Activated CD8-positive, alpha-beta memory T cell treated with anti-CD3 and anti-CD28 coated beads, Interleukin-2, amount 50 U/mL, for 24 hours (primary cell): Measurements from ENCODE around the gene BRSK1.

Source experiments
- DNase-seq: peaks from one replicate; pipeline ENCODE4 v3.0.0-alpha.2; 2020; ENCODE audit errors: extremely low read depth

Gene BRSK1

DNA sequence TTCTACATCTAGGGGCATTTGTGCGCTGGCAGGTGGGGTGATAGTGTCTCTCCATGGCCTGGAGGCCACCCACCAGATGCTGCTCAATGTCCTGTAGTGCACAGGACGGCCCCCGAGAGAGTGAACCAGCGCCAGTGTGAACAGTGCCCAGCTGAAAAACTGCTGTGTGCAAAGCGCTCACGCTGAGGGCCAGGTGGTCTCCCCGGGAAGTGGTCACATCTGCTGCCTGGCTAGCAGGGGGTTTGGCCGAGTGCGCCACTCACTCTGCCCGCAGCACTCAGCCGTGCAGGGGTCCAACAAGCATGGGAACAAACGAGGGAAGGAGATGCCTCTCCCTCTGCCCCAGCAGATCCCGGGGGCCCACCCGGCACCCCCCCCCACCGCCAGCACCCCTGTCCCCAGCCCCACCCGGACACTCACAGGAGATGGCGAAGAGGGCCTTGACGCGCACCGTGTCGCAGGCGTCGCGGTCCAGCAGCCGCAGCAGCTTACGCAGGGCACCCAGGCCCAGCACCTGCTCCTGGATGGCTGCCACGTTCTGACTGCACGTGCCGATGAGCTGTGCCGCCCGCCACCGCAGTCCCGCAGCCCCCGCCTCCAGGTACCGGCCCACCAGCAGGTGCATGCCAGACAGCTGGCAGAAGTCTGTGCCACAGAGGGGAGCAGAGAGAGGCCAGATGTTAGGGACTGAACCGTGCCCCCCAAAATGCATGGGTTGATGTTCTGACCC, 9.7 kb upstream of the BRSK1 start:
- DNase-seq: no peak

DNA sequence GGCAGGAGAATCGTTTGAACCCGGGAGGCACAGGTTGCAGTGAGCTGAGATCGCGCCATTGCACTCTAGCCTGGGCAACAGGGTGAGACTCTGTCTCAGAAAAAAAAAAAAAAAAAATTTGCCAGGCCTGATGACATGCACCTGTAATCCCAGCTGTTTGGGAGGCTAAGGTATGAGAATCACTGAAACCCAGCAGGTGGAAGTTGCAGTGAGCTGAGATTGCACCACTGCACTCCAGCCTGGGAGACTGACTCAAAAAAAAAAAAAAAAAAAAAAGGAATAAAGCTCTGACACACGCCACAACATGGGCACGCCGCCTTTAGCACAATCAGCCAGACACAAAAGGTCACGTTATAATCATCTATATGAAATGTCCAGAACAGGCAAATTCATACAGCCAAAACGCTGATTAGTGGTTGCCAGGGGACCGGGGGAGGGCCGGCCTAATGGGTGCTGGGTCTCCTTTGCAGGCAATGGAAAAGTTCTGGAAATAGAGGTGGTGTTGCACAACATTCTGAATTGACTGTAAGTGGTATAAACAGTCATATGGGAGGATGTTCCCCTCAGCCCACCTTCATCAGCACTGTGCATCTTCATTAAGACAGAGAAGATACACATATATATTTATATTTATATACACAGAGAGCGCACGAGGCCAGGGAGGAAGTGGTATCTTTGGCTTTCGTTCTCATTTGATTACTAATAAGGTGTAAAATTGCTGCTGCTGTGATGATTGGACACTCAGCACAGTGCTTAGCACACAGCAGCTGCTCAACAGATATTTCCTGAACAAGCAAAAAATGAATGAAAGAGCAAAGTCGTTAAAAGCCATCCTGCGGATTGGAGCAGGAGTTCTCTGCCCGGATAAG, 7.7 kb upstream of the BRSK1 start:
- DNase-seq: no peak

DNA sequence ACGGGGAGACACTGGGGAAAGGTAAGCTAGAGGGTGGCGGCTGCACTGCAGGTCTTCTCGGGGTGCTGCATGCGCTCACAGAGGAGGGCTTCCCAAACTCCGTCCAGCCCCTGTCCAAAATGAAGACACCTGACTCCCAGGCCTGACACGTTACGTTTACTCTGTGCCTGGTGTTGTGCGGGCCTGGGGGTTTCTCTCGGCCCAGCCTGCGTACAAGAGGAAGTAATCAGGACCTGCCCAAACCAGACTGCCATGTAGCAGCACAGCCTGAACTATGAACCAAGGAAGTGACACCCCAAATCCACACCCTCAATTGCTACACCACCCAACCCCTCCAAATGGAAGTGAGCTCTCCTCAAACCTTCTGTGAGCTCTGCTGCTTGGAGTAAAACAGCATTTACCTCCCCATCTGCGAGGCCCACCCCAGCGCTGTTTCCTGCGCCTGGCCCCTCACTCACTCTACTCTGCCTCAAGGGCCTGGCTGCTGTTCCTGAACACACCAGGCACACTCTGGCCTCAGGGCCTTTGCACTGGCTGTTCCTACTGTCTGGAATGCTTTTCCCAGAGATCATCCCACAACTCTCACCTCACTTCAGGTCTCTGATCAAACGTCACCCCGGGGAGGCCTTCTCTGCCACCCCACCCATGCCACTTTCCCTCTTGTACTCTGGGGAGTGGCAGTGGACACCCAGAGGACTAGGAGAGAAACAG, 6.9 kb upstream of the BRSK1 start:
- no peak for DNase-seq

DNA sequence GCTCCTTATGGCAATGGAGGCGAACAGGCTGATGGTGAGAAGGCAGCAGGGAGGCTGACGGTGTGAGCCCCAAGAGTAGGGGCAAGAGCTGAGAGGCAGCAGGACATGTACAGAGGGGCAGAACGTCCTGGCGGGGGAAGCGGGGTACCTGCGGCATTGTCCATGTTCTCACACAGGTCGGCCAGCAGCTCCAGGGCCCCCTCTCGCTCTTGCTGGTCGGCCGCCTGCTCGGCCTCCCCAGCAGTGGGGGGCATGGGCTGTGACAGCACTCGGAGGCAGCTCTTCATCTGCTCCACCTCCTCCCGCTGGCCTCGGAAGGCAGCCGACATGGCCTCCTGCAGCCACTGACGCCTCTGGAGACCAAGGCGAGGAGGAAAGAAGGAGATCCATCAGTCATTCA, 6.3 kb upstream of the BRSK1 start:
- no peak for DNase-seq

DNA sequence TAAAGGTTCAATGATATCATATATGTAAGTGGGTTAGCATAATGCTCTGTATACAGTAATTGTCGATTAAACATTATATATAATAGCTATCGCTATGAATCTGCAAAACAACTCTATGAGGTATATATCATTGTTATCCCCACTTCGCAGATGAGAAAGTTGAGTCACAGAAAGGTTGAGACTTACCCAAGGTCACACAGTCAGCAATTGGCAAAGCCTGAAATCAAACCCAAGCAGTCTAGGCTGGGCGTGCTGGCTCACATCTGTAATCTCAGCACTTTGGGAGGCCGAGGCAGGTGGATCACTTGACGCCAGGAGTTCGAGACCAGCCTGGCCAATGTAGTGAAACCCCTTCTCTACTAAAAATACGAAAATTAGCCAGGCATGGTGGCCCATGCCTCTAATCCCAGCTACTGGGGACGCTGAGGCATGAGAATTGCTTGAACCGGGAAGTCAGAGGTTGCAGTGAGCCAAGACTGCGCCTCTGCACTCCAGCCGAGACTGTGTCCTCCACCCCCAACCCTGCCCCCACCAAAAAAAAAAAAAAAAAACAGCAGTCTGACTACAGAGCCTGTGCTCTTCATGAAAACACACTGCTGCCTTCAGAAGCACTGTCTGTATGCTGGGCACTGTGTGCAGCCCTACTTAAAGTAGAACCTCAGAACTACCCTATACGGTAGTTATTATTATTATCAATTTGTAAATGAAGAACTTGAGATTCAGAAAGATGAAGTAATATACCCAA, 5.2 kb upstream of the BRSK1 start:
- no peak for DNase-seq

DNA sequence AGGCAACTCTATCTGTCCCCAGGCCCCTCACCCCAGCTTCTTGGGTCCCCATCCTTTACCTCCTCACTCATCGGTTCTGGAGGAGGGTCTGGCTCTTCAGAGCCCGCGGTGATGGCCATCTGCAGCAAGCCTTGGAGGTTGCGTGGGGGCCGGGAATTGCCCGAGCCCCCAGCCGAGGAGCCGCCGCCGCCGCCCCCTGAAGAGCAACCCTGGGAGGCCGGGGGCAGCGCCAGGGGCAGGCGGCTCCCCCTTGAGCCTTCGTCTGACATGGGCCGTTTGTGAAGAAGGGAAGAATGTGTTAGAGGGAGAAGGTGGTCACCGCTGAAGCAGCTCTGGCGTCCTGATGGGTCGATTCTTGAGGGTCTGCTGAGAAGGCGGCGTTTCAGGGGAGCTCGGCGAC, 4.5 kb upstream of the BRSK1 start:
- DNase-seq: no peak

DNA sequence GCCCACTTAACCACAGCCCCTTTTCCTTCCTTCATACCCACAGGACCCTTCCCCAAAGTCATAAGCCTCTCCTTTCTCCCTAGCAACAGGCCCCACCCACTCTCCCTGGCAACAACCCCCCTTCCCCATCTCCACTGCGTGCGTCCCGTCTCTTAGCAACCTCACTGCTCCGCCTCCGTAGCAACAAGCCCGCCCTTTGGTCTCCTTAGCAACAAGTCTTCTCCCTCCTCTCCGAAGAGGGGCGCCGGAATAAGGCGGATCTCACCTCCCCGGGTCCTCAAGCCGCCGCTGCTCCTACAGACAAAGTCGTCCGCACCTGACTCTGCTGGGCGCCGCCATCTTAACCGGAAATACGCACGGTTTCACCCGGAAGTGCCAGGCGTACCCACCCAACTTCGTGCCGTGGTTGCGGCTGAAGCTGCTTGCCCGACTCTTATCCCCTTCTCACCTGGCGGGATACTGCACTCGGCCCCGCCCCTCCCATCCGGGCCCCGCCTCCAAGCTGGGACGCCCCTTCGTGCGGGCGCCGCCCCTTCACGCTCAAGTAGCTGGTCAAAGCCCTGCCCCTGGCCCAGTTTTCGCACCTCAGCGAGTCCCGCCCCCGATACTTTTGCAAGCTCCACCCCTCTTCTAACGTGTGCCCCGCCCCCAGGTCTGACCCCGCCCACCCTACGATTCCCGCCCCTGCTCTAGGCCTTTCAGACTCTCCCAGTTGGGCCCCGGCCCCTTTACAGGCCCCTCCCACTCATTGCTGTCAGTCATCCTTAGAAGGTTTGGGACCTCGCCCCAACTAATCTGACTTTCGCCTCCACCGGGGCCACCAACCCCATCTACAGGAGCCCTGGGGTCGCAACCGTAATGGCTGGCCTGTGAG, 3.8 kb upstream of the BRSK1 start, which contains the start of gene HSPBP1:
Gene HSPBP1, minus strand, starts transcription at position 341 of the 874 bp plus-strand sequence. CDS start 502 bp downstream, outside the sequence.
- peak; percentile 85 for DNase-seq

DNA sequence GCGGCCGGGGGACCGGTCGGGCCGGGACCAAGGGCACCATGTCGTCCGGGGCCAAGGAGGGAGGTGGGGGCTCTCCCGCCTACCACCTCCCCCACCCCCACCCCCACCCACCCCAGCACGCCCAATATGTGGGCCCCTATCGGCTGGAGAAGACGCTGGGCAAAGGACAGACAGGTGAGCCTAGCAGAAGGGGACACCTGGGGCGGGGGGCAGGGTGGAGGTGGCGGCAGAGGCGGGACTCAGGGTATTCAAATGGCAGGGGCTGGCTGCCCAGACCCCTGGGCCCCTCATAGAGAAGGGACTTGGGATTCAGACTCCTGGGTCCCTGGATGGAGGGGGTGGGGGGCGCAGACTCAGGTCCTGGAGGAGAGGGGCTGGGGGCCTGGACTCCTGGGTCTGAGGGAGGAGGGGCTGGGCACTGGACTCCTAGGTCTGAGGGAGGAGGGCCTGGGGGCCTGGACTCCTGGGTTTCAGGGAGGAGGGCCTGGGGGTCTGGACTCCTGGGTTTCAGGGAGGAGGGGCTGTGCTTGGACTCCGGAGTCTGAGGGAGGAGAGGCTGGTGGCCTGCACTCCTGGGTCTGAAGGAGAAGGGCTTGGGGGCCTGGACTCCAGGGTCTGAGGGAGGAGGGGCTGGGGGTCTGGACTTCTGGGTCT, 735 bp downstream of the BRSK1 start:
- DNase-seq: no peak

DNA sequence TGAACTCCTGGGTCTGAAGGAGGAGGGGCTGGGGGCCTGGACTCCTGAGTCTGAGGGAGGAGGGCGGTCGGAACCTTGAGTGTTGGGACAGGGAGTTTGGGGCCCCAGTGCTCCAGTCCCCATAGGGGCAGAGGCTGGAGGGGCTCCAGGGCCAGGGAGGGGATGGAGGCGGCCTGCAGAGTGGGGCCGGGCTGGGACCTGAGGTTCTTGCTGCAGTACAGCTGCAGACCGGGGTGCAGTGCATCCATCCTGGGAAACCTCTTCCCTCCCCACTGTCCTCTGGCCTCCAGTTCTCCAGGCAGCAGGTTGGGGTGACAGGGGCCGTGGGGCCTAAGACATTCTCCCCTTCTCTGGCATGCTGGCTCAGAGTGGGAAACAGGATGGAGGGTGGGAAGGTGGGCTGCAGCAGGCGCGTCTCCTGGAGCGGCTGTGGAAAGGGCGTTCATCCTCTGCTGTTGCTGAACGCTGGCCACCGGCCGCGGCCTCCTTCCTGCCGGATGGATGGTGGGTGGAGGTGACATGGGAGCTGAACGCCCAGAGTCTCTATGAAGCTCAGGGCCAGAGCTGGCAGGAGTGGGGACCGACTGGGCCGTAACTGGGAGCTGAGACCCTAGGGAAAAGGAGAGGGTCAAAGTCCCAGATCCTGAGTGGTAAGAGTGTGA, 1.6 kb downstream of the BRSK1 start:
- DNase-seq: no peak

DNA sequence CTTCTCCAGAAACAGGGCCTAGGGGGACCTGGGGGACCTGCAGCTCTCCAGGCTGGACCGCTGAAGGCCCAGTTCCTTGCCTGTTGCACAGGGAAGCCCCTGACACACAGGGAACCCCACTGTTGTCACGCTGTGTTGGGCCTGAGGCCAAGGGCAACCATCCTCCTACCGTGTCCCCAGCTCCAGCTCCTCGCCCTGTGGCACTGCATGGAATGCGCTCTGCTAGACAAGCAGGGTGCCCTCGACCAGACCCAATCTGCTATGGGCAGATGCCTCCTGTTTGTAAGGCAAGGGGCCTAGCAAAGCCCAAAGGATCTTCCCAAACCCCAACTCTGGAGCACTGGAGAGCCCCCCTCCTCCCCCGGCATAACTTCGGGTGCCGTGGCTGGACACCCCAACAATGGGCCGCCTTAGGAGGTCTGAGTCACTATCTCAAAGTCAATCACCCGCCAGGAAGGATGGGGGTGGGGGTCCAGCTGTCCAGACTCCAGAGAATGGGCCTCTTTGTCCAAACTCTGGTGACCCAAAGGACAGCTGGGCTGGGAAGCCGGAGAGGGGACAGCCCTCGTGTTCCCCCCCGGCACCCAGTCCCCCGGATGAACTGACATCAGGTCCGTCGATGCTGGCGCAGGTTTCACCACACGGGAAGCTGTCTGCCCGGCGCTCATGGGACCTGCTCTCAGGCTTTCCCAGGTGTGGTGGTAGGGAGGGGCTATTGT, 3.7 kb downstream of the BRSK1 start:
- DNase-seq: no peak

DNA sequence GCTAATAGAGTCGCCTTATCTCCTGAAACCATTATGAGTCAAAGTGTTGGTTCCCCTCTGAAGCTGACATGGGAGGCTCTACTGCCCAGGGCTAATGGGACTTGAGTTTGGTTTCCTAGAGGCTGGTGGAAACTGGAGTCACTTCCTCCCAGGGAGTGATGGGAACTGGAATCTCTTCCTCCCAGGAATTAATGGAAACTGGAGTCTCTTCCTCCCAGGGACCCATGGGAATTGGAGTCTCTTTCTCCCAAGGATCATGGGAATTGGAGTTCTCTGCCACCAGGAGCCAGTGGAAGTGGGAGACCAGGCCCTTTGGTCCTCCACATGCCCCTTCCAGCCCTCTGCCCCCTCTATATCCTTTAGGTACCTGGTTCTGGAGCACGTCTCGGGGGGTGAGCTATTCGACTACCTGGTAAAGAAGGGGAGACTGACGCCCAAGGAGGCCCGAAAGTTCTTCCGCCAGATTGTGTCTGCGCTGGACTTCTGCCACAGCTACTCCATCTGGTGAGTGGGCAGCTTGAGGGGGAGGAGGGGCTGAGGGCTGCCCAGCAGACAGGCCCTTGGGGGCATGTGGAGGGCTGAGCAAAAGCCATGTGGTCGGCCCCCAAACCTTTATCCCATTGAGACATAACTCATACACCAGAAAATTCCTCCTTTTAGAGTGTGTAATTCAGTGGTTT, 5.5 kb downstream of the BRSK1 start:
- no peak for DNase-seq

DNA sequence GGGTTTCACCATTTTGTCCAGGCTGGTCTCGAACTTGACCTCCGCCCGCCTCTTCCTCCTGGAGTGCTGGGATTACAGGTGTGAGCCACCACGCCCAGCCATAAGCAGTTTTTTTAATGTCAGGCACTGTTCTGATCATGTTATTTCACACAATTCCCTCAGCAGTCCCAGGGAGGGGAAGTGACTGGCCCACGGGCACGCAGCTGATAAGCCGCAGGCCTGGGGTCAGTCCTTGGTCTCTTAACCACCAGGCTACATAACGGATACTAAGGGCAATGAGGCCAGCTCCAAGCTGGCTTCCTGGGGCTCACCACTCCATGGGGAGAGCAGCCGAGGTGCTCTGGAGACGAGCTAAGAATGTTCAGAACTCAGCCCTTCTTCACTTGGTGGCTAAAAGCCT, 13.5 kb downstream of the BRSK1 start:
- DNase-seq: no peak

DNA sequence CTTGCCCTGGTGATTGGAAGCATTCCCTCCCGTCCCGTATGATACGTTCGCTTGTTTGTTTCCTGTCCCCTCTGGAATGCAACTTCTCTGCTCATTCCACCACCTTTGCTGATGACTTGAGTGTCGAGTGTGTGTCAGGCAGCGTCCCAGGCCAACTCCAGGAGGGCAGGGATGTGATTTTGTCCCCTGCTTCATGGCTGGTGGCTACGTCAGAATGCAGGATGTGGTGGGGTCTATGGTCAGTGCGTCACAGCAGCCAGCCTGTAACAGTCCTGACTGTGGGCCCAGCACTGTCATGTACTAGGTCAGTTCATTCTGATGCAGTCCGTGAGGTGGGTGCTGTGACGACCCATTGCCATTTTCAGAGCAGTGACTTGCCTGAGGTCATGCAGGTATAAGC, 16.2 kb downstream of the BRSK1 start:
- no peak for DNase-seq

DNA sequence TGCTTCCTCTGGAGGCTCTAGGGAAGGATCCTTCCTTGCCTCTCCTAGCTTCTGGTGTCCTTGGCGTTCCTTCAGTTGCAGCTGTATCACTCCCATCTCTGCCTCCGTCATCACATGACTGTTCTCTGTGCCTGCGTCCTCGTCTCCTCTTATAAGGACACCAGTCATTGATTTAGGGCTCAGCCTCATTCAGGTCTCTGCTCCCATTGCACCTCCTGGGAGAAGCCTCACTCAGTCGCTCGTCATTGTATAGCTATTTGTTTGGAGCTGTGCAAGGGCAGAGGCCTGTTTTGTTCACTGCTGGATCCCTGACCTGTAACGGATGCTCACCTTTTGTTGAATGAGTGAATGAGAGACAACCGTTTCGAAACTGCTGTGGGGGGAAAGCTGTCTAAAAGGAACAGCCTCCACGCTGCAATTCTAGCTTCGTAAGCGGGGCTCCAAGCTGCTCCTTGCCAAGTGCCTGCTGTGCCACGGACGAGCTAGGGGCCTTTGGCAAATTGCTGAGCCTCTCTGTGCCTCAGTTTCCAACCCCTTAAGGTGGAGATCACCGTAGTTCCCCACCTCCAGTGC, 17.2 kb downstream of the BRSK1 start:
- DNase-seq: no peak

DNA sequence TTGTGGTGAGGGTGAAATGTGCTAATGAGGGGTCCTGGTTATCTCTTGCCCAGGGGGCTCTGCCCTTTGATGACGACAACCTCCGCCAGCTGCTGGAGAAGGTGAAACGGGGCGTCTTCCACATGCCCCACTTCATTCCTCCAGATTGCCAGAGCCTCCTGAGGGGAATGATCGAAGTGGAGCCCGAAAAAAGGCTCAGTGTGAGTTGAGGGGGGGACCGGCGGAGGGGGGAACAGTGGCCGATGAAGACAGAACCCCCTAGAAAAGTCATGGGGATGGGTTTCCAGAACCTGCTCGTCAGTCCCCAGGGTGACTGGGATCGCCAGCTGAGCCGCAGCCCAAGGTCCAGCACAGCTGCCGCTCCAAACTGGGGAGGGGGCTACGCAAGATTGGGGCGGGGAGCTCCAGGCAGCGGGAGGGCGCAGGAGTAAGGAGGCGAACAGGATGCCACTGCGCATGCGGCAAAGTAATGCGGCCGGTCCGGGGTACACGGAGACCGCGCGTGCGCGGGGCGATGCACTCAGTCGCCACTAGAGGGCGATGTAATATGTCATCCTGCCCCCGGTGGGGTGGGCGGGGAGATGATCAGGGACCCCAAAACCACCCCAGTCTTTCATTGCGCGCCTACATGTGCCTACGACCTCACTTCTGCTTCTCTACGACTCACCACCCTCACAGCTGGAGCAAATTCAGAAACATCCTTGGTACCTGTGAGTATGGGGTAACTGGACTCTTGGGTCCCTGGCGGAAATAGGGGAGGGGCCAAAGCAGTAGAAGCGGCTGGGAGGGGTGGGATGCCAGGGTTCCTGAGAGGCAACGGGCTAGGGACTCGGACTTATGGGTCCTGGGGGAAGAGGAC, 17.9 kb downstream of the BRSK1 start:
- peak; percentile 91 for DNase-seq

DNA sequence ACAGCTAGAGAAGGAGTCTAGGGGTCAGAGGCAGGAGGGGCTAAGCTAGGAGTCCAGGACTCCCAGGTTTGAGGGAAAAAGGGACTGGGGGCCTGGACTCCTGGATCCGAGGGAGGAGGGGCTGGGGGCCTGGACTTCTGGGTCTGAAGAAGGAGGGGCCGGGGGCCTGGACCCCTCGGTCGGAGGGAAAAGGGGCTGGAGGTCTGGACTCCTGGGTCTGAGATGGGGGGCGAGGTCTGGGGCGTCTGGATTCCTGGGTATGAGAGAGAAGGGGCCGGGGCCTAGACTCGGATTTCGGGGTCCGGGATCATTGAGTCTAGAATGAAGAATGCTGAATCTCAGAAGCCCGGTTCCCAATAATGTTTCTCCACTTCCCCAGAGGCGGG, 18.5 kb downstream of the BRSK1 start:
- DNase-seq: no peak

DNA sequence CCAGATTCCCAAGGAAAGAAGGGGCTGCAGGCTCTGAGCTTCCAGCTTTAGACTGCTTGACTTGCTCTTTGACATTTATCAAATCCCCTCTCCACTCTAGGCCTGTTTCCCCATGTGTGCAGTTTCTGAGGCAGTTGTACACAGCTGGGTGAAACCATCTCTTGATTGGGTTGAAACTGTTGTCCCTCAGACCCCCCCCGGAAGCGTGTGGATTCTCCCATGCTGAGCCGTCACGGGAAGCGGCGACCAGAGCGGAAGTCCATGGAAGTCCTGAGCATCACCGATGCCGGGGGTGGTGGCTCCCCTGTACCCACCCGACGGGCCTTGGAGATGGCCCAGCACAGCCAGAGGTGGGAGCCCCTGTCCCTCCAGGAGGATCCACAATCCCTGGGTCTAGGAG, 19.7 kb downstream of the BRSK1 start:
- DNase-seq: no peak
